Activated T-cell treated with anti-CD3 and anti-CD28 coated beads, Interleukin-2, amount 50 U/mL, for 1 hour (primary cell): ENCODE data around the gene CXCL6.

Source experiments
- DNase-seq: peaks from one replicate; pipeline ENCODE4 v3.0.0-alpha.2; 2020

The CXCL6 gene

GRCh38 chr4:73836373-73837279 is at the start of gene CXCL6:
Gene CXCL6, plus strand, starts transcription at chr4:73836678. Its CDS starts 73 bp downstream, at chr4:73836751.
- no peak for DNase-seq

- DNase-seq: no peak
Measured at GRCh38 chr4:73788411-73788810, 48.1 kb upstream of the CXCL6 start.

- no peak for DNase-seq
Measured at GRCh38 chr4:73798842-73799241, 37.6 kb upstream of the CXCL6 start.

GRCh38 chr4:73800206-73800605 is 36.3 kb upstream of the CXCL6 start:
- no peak for DNase-seq

GRCh38 chr4:73801692-73802091 is 34.8 kb upstream of the CXCL6 start:
- no peak for DNase-seq

GRCh38 chr4:73803213-73803612 is 33.3 kb upstream of the CXCL6 start:
- DNase-seq: no peak

- no peak for DNase-seq
Measured at GRCh38 chr4:73810191-73810590, 26.3 kb upstream of the CXCL6 start.

GRCh38 chr4:73811841-73812240 is 24.6 kb upstream of the CXCL6 start:
- no peak for DNase-seq

GRCh38 chr4:73814679-73815078 is 21.8 kb upstream of the CXCL6 start:
- no peak for DNase-seq

GRCh38 chr4:73815145-73815544 is 21.3 kb upstream of the CXCL6 start:
- no peak for DNase-seq

- DNase-seq: no peak
Measured at GRCh38 chr4:73816814-73817213, 19.7 kb upstream of the CXCL6 start.

- DNase-seq: no peak
Measured at GRCh38 chr4:73817341-73817740, 19.1 kb upstream of the CXCL6 start.

GRCh38 chr4:73821325-73821724 is 15.2 kb upstream of the CXCL6 start:
- DNase-seq: no peak

GRCh38 chr4:73822389-73822788 is 14.1 kb upstream of the CXCL6 start:
- no peak for DNase-seq

- DNase-seq: no peak
Measured at GRCh38 chr4:73822812-73823504, 13.5 kb upstream of the CXCL6 start.

GRCh38 chr4:73823760-73824159 is 12.7 kb upstream of the CXCL6 start:
- DNase-seq: no peak

- DNase-seq: no peak
Measured at GRCh38 chr4:73828956-73829355, 7.5 kb upstream of the CXCL6 start.

GRCh38 chr4:73831569-73831968 is 4.9 kb upstream of the CXCL6 start:
- DNase-seq: no peak

GRCh38 chr4:73832651-73833237 is 3.7 kb upstream of the CXCL6 start:
- no peak for DNase-seq

- DNase-seq: no peak
Measured at GRCh38 chr4:73839071-73839470, 2.6 kb downstream of the CXCL6 start.

GRCh38 chr4:73839715-73840114 is 3.2 kb downstream of the CXCL6 start:
- no peak for DNase-seq

- no peak for DNase-seq
Measured at GRCh38 chr4:73841243-73841925, 4.9 kb downstream of the CXCL6 start.

- no peak for DNase-seq
Measured at GRCh38 chr4:73842696-73843095, 6.2 kb downstream of the CXCL6 start.
